Left lobe of liver (tissue), 2 donors: ENCODE measurements around the gene CEL. TPM values are rescaled to one million over a fixed set of nuclear protein-coding genes. Genes with fewer than 3 reads are reported as not detected.
"Not testable (repeated sequence)": the region's sequence is repeated elsewhere in the genome, so short reads cannot be mapped to it uniquely, and the experiment has no call there.

Experiments
- ATAC-seq: fragments of 200-7000 bp; cut with Tn5 transposase; one replicate; pipeline ENCODE4 v1.9.1; 2020; ENCODE audit warnings: mild to moderate bottlenecking, moderate library complexity
- DNase-seq: peaks from one replicate; pipeline ENCODE4 v3.0.0-alpha.2; 2020; ENCODE audit warnings: low spot score
- total RNA-seq: library from RNA; stranded (reverse); gene quantifications from one replicate; pipeline ENCODE4 v1.2.1, GENCODE V29; 2021
- donor health status: DM: no; HTN: no; CAD: no; lungs with moderate emphysema.
- donor health status: DM: no; HTN: yes; CAD: no.

CEL gene
- total RNA-seq, 1 donor from 2014 or later: 7.7 TPM

- ATAC-seq: no peak
- DNase-seq: no peak
Observed at GRCh38 chr9:133063159-133063499, 1.3 kb downstream of the CEL start.

- DNase-seq (no peak), ATAC-seq (no peak)
Observed at GRCh38 chr9:133063500-133064231, 1.9 kb downstream of the CEL start.

- DNase-seq (no peak), ATAC-seq (no peak)
Observed at GRCh38 chr9:133064241-133065069, 2.7 kb downstream of the CEL start.

- ATAC-seq: no peak
Observed at GRCh38 chr9:133065070-133065388, 3.2 kb downstream of the CEL start.

GRCh38 chr9:133066181-133066983, 4.6 kb downstream of the CEL start:
- DNase-seq (no peak), ATAC-seq (no peak)

More at GRCh38 chr9:133065070-133065388, 3.2 kb downstream of the CEL start:
- no peak for DNase-seq

GRCh38 chr9:133067006-133067405, 5.2 kb downstream of the CEL start:
- no peak for ATAC-seq
- no peak for DNase-seq

- DNase-seq: no peak
- no peak for ATAC-seq
Observed at GRCh38 chr9:133067813-133068212, 6.0 kb downstream of the CEL start.

- DNase-seq, ATAC-seq: not testable (repeated sequence)
Observed at GRCh38 chr9:133068431-133068830, 6.7 kb downstream of the CEL start.

- ATAC-seq: peak; percentile 33
- not testable (repeated sequence) for DNase-seq
Observed at GRCh38 chr9:133070500-133070961, 8.8 kb downstream of the CEL start.

GRCh38 chr9:133070985-133071384, 9.2 kb downstream of the CEL start:
- not testable (repeated sequence) for DNase-seq, ATAC-seq

GRCh38 chr9:133071484-133072150, 9.8 kb downstream of the CEL start:
- DNase-seq (no peak), ATAC-seq (no peak)

- ATAC-seq, DNase-seq: not testable (repeated sequence)
Observed at GRCh38 chr9:133072210-133072609, 10.4 kb downstream of the CEL start.

GRCh38 chr9:133073086-133074014, 11.6 kb downstream of the CEL start:
- no peak for ATAC-seq

GRCh38 chr9:133074111-133074651, 12.4 kb downstream of the CEL start:
- DNase-seq (no peak), ATAC-seq (no peak)

More at GRCh38 chr9:133073086-133074014, 11.6 kb downstream of the CEL start:
- no peak for DNase-seq

GRCh38 chr9:133075925-133076630, 14.3 kb downstream of the CEL start:
- no peak for ATAC-seq
- DNase-seq: no peak

GRCh38 chr9:133076691-133077090, 14.9 kb downstream of the CEL start:
- ATAC-seq (no peak), DNase-seq (no peak)

- ATAC-seq: no peak
- DNase-seq: no peak
Observed at GRCh38 chr9:133078486-133078885, 16.7 kb downstream of the CEL start.

GRCh38 chr9:133080161-133080560, 18.4 kb downstream of the CEL start:
- DNase-seq: no peak
- ATAC-seq: no peak
